ENCODE measurements around the gene BCL11A.

BCL11A gene

GRCh38 chr2:60526623-60527022 lies 26.8 kb downstream of the BCL11A start:
- TF ChIP-seq CTCF (IDR thresholded peaks at IDR 0.05; ENCODE audit: borderline replicate concordance, insufficient read depth, low read depth, low read length) = no peak
- no peak overlapping the region for H3K4me3 ChIP-seq (ENCODE audit: low read depth, low read length)

- TF ChIP-seq CTCF (IDR thresholded peaks at IDR 0.05; ENCODE audit: borderline replicate concordance, insufficient read depth, low read depth, low read length) = no peak
- no peak overlapping the region for H3K4me3 ChIP-seq (ENCODE audit: low read depth, low read length)
Observed at GRCh38 chr2:60525899-60526298, 27.6 kb downstream of the BCL11A start.

- no peak for TF ChIP-seq CTCF (IDR thresholded peaks at IDR 0.05; ENCODE audit: borderline replicate concordance, insufficient read depth, low read depth, low read length)
- no peak overlapping the region for H3K4me3 ChIP-seq (ENCODE audit: low read depth, low read length)
Observed at GRCh38 chr2:60524874-60525273, 28.6 kb downstream of the BCL11A start.

GRCh38 chr2:60523963-60524362 lies 29.5 kb downstream of the BCL11A start:
- no peak for TF ChIP-seq CTCF (IDR thresholded peaks at IDR 0.05; ENCODE audit: borderline replicate concordance, insufficient read depth, low read depth, low read length)
- H3K4me3 ChIP-seq (ENCODE audit: low read depth, low read length) = no peak overlapping the region

- no peak for TF ChIP-seq CTCF (IDR thresholded peaks at IDR 0.05; ENCODE audit: borderline replicate concordance, insufficient read depth, low read depth, low read length)
Observed at GRCh38 chr2:60522462-60522861, 31.0 kb downstream of the BCL11A start.

GRCh38 chr2:60521626-60522025 lies 31.8 kb downstream of the BCL11A start:
- no peak overlapping the region for H3K4me3 ChIP-seq (ENCODE audit: low read depth, low read length)
- TF ChIP-seq CTCF (IDR thresholded peaks at IDR 0.05; ENCODE audit: borderline replicate concordance, insufficient read depth, low read depth, low read length) = no peak

More at GRCh38 chr2:60522462-60522861, 31.0 kb downstream of the BCL11A start:
- no peak overlapping the region for H3K4me3 ChIP-seq (ENCODE audit: low read depth, low read length)

- no peak overlapping the region for H3K4me3 ChIP-seq (ENCODE audit: low read depth, low read length)
- no peak for TF ChIP-seq CTCF (IDR thresholded peaks at IDR 0.05; ENCODE audit: borderline replicate concordance, insufficient read depth, low read depth, low read length)
Observed at GRCh38 chr2:60520917-60521539, 32.4 kb downstream of the BCL11A start.

All from GM12875 (cell line).